ENCODE measurements around the gene FAF1. TPM values are rescaled to one million over a fixed set of nuclear protein-coding genes. Genes with fewer than 3 reads are reported as not detected.
A peak's percentile ranks its signal among the peaks of the same experiment; 100 is the strongest.

Gene FAF1
- total and polyA plus RNA-seq, 9 of the 15 experiments (the other 6 are each of a cell fraction or from before 2014, with no cell fraction given), result 48.7 to 225 (median 118) TPM

DNA sequence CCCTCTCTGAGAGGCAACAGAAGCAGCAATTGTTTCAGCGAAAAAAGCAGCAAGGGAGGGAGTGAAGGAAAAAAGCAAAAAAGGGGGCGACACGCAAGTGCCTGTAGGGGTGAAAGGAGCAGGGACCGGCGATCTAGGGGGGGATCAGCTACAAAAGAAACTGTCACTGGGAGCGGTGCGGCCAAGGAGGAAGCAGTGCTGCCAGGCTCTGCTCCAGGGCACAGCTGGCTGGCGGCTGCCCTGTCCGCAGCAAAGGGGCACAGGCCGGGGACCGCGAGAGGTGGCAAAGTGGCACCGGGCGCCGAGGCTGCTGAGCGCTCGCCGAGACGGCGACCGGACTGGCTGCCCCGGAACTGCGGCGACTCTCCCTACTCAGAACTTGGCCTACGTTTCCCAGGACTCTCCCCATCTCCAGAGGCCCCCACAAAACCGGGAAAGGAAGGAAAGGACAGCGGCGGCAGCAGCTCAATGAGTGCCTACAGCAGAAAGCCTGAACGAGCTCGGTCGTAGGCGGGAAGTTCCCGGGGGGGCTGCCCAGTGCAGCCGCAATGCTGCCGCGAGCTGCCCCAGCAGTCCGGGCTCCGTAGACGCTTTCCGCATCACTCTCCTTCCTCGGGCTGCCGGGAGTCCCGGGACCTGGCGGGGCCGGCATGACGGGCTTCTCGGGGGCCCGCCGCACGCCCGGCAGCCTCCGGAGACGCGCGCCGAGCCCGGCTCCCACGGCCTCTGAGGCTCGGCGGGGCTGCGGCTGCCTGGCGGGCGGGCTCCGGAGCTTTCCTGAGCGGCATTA lies 8.9 kb upstream of the FAF1 start (continued):
- no peak; a peak in 1 of 4 replicates for TF ChIP-seq MAZ (CRISPR knock-in tag; conservative IDR thresholded peaks at IDR 0.05 in 1 of 2, IDR thresholded peaks at IDR 0.05 in 1 of 2)
- TF ChIP-seq HNRNPH1 (optimal IDR thresholded peaks at IDR 0.05; ENCODE audit: low read depth, low read length), result no peak
- TF ChIP-seq EHMT2 (IDR thresholded peaks at IDR 0.05), result no peak
- TF ChIP-seq ZNF165 (CRISPR knock-in tag; IDR thresholded peaks at IDR 0.05; ENCODE audit: borderline replicate concordance), result no peak
- TF ChIP-seq, protein P1, sequence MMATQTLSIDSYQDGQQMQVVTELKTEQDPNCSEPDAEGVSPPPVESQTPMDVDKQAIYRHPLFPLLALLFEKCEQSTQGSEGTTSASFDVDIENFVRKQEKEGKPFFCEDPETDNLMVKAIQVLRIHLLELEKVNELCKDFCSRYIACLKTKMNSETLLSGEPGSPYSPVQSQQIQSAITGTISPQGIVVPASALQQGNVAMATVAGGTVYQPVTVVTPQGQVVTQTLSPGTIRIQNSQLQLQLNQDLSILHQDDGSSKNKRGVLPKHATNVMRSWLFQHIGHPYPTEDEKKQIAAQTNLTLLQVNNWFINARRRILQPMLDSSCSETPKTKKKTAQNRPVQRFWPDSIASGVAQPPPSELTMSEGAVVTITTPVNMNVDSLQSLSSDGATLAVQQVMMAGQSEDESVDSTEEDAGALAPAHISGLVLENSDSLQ (IDR thresholded peaks at IDR 0.05), result no peak
- peak; percentile 50 for TF ChIP-seq CCNT2 (IDR thresholded peaks at IDR 0.05; ENCODE audit: borderline replicate concordance, extremely low read depth, insufficient read length, low read depth, low read length)
- no peak for TF ChIP-seq SETDB1 (IDR thresholded peaks at IDR 0.05; ENCODE audit: low read length)
- no peak for TF ChIP-seq FOS (IDR thresholded peaks at IDR 0.05; ENCODE audit: extremely low read depth, insufficient read length)
- no peak for TF ChIP-seq ZEB2 (IDR thresholded peaks at IDR 0.05)
- TF ChIP-seq, protein P2, sequence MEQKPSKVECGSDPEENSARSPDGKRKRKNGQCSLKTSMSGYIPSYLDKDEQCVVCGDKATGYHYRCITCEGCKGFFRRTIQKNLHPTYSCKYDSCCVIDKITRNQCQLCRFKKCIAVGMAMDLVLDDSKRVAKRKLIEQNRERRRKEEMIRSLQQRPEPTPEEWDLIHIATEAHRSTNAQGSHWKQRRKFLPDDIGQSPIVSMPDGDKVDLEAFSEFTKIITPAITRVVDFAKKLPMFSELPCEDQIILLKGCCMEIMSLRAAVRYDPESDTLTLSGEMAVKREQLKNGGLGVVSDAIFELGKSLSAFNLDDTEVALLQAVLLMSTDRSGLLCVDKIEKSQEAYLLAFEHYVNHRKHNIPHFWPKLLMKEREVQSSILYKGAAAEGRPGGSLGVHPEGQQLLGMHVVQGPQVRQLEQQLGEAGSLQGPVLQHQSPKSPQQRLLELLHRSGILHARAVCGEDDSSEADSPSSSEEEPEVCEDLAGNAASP (IDR thresholded peaks at IDR 0.05), result no peak
- TF ChIP-seq ZNF184 (CRISPR knock-in tag; IDR thresholded peaks at IDR 0.05), result no peak
- no peak for TF ChIP-seq HOXB6 (CRISPR knock-in tag; IDR thresholded peaks at IDR 0.05; ENCODE audit: borderline replicate concordance)
- TF ChIP-seq ZNF561 (CRISPR knock-in tag; conservative IDR thresholded peaks at IDR 0.05), result no peak
- TF ChIP-seq LEF1 (IDR thresholded peaks at IDR 0.05), result no peak
- TF ChIP-seq, protein P3, sequence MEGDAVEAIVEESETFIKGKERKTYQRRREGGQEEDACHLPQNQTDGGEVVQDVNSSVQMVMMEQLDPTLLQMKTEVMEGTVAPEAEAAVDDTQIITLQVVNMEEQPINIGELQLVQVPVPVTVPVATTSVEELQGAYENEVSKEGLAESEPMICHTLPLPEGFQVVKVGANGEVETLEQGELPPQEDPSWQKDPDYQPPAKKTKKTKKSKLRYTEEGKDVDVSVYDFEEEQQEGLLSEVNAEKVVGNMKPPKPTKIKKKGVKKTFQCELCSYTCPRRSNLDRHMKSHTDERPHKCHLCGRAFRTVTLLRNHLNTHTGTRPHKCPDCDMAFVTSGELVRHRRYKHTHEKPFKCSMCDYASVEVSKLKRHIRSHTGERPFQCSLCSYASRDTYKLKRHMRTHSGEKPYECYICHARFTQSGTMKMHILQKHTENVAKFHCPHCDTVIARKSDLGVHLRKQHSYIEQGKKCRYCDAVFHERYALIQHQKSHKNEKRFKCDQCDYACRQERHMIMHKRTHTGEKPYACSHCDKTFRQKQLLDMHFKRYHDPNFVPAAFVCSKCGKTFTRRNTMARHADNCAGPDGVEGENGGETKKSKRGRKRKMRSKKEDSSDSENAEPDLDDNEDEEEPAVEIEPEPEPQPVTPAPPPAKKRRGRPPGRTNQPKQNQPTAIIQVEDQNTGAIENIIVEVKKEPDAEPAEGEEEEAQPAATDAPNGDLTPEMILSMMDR (IDR thresholded peaks at IDR 0.05 in 2 of 3, conservative IDR thresholded peaks at IDR 0.05 in 1 of 3; ENCODE audit: insufficient read depth in 2 of 3, low read depth in 1 of 3, low read length in 3 of 3), result peak in 1 of 3 experiments; percentile 21; a peak in 1 of 6 replicates
- TF ChIP-seq, protein P4, sequence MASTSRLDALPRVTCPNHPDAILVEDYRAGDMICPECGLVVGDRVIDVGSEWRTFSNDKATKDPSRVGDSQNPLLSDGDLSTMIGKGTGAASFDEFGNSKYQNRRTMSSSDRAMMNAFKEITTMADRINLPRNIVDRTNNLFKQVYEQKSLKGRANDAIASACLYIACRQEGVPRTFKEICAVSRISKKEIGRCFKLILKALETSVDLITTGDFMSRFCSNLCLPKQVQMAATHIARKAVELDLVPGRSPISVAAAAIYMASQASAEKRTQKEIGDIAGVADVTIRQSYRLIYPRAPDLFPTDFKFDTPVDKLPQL (IDR thresholded peaks at IDR 0.05; ENCODE audit: extremely low read depth, insufficient read length), result no peak
- no peak for TF ChIP-seq NFYB (IDR thresholded peaks at IDR 0.05; ENCODE audit: extremely low read depth, insufficient read length)
- TF ChIP-seq KDM4B (IDR thresholded peaks at IDR 0.05; ENCODE audit: borderline replicate concordance in 2 of 2, low read depth in 1 of 2), result no peak
- TF ChIP-seq, protein P5, sequence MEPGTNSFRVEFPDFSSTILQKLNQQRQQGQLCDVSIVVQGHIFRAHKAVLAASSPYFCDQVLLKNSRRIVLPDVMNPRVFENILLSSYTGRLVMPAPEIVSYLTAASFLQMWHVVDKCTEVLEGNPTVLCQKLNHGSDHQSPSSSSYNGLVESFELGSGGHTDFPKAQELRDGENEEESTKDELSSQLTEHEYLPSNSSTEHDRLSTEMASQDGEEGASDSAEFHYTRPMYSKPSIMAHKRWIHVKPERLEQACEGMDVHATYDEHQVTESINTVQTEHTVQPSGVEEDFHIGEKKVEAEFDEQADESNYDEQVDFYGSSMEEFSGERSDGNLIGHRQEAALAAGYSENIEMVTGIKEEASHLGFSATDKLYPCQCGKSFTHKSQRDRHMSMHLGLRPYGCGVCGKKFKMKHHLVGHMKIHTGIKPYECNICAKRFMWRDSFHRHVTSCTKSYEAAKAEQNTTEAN (CRISPR knock-in tag; IDR thresholded peaks at IDR 0.05), result no peak
- TF ChIP-seq, protein P6, sequence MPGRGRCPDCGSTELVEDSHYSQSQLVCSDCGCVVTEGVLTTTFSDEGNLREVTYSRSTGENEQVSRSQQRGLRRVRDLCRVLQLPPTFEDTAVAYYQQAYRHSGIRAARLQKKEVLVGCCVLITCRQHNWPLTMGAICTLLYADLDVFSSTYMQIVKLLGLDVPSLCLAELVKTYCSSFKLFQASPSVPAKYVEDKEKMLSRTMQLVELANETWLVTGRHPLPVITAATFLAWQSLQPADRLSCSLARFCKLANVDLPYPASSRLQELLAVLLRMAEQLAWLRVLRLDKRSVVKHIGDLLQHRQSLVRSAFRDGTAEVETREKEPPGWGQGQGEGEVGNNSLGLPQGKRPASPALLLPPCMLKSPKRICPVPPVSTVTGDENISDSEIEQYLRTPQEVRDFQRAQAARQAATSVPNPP (IDR thresholded peaks at IDR 0.05; ENCODE audit: borderline replicate concordance, insufficient read depth, insufficient read length), result no peak

All from K562 (cell line).